ENCODE measurements around the gene ADAMTSL3. TPM values are rescaled to one million over a fixed set of nuclear protein-coding genes. Genes with fewer than 3 reads are reported as not detected.

The ADAMTSL3 gene
- total RNA-seq, 4 donors from 2014 or later = 3.1 to 48.2 (median 24.6) TPM

GRCh38 chr15:84003791-84004503 is 350.0 kb downstream of the ADAMTSL3 start:
- Histone ChIP-seq H3K9me3 (no peaks in the 10 kb centered on the region), H3K4me3 (no peak overlapping the region), H3K27me3 (no peaks in the 10 kb centered on the region), H3K27ac (no peak overlapping the region), H3K4me1 (no peaks in the 10 kb centered on the region), H3K36me3 (no peaks in the 10 kb centered on the region)
- intact Hi-C loops (cut with DNase I; ENCODE audit: low total_unique reads) = no loop called here
- TF ChIP-seq, protein P1, sequence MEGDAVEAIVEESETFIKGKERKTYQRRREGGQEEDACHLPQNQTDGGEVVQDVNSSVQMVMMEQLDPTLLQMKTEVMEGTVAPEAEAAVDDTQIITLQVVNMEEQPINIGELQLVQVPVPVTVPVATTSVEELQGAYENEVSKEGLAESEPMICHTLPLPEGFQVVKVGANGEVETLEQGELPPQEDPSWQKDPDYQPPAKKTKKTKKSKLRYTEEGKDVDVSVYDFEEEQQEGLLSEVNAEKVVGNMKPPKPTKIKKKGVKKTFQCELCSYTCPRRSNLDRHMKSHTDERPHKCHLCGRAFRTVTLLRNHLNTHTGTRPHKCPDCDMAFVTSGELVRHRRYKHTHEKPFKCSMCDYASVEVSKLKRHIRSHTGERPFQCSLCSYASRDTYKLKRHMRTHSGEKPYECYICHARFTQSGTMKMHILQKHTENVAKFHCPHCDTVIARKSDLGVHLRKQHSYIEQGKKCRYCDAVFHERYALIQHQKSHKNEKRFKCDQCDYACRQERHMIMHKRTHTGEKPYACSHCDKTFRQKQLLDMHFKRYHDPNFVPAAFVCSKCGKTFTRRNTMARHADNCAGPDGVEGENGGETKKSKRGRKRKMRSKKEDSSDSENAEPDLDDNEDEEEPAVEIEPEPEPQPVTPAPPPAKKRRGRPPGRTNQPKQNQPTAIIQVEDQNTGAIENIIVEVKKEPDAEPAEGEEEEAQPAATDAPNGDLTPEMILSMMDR (IDR thresholded peaks at IDR 0.05) = no peak
- no peak for TF ChIP-seq POLR2A (IDR thresholded peaks at IDR 0.05)
- DNase-seq = no peak

GRCh38 chr15:84006421-84006820 is 352.5 kb downstream of the ADAMTSL3 start:
- Histone ChIP-seq H3K4me1 (no peaks in the 10 kb centered on the region), H3K9me3 (no peaks in the 10 kb centered on the region), H3K27me3 (no peaks in the 10 kb centered on the region), H3K27ac (no peak overlapping the region), H3K4me3 (no peak overlapping the region), H3K36me3 (no peaks in the 10 kb centered on the region)
- intact Hi-C loops (cut with DNase I; ENCODE audit: low total_unique reads) = no loop called here
- no peak for TF ChIP-seq POLR2A (IDR thresholded peaks at IDR 0.05)
- TF ChIP-seq, protein P1 (IDR thresholded peaks at IDR 0.05) = no peak
- no peak for DNase-seq

- Histone ChIP-seq H3K9me3 (no peaks in the 10 kb centered on the region), H3K36me3 (no peaks in the 10 kb centered on the region), H3K27me3 (no peaks in the 10 kb centered on the region), H3K27ac (no peak overlapping the region), H3K4me3 (no peak overlapping the region), H3K4me1 (no peaks in the 10 kb centered on the region)
- no peak for DNase-seq
- TF ChIP-seq, protein P1 (IDR thresholded peaks at IDR 0.05) = no peak
- TF ChIP-seq POLR2A (IDR thresholded peaks at IDR 0.05) = no peak
- intact Hi-C loops (cut with DNase I; ENCODE audit: low total_unique reads) = no loop called here
Measured at GRCh38 chr15:84009616-84010015, 355.7 kb downstream of the ADAMTSL3 start.

DNA sequence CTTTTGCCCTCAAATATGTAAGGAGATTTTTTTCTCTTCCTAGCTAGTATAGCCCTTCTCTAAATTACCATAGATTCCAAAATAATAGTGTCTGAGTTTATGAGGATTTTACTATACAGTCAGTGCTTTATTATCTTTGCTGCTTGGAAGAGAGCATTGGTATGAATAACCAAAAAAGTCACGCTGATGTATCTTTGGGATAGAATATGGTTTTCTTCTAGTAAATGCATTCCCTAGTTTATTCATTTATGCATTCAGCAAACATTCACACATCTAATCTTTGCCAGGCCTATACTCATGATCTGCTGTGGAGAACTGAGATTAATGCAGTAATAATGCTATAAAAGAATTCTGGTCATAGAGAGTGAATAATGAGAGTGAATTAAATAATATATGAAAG is 356.3 kb downstream of the ADAMTSL3 start:
- Histone ChIP-seq H3K36me3 (no peaks in the 10 kb centered on the region), H3K27me3 (no peaks in the 10 kb centered on the region), H3K9me3 (no peaks in the 10 kb centered on the region), H3K27ac (no peak overlapping the region), H3K4me3 (no peak overlapping the region), H3K4me1 (no peaks in the 10 kb centered on the region)
- intact Hi-C loops (cut with DNase I; ENCODE audit: low total_unique reads) = no loop called here
- no peak for DNase-seq
- TF ChIP-seq POLR2A (IDR thresholded peaks at IDR 0.05) = no peak
- TF ChIP-seq, protein P1 (IDR thresholded peaks at IDR 0.05) = no peak

DNA sequence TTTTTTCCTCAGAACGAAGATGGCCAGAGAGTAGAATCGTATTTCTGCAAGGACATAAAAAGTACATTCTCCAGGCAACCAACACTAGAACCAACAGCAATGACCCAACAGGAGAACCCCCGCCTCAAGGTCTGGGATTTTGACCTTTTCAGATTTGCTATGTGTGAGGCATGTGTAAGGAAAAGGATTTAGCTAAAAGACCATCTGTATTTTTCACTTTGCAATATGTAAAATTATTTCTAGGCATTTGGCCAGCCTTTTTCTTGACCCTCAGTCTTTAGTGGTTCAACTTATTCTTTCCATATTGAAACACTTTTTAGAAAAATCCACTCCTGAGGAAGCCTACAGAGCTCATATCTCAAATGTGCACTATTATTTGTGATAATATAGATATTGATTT is 362.4 kb downstream of the ADAMTSL3 start:
- Histone ChIP-seq H3K27ac (no peak overlapping the region), H3K9me3 (no peaks in the 10 kb centered on the region), H3K4me1 (no peaks in the 10 kb centered on the region), H3K4me3 (no peak overlapping the region), H3K27me3 (no peaks in the 10 kb centered on the region), H3K36me3 (no peaks in the 10 kb centered on the region)
- no peak for DNase-seq
- no peak for TF ChIP-seq POLR2A (IDR thresholded peaks at IDR 0.05)
- TF ChIP-seq, protein P1 (IDR thresholded peaks at IDR 0.05) = no peak
- intact Hi-C loops (cut with DNase I; ENCODE audit: low total_unique reads) = no loop called here
